DMS79 (cell line): ENCODE data around the gene SEL1L.
"Not testable (repeated sequence)": the region's sequence is repeated elsewhere in the genome, so short reads cannot be mapped to it uniquely, and the experiment has no call there.

Experiments used
- DNase-seq: peaks from one replicate; lab custom pipeline; 2025; lab: John Stamatoyannopoulos, UW

The SEL1L gene

GRCh38 chr14:81473456-81474147 lies 60.1 kb downstream of the SEL1L start:
- DNase-seq = no peak

DNA sequence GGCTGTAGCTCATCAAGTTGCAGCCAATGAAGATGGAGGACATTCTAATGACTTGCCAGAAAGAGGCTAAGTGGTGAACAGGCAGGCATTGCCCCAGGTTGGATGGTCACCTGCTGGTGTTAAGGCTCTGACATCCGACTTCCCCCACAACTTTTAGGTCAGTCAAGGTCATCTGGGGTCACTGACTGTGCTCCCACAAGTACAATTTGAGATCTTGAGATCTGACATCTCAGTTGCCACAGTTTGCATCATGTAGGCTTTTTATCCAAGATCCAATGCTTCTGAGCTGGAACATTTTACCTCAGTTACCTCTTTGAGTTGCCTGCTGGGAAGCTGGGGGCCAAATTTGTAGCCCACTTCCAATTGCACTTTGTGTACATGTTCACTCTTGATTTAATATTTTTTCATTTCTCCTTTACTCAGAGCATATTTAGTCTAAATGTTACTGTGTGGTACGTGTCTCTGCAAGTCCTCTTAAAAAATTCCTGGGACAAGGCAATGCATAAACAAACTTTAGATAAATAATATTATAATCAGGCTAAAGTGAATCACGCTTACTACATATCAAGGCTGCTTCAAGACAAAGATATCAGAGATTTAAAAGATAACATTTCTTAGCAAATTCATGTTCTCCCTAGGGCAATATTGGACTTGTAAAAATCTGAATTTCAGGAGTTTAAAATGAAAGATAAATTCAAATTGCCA lies 61.4 kb downstream of the SEL1L start:
- no peak for DNase-seq

DNA sequence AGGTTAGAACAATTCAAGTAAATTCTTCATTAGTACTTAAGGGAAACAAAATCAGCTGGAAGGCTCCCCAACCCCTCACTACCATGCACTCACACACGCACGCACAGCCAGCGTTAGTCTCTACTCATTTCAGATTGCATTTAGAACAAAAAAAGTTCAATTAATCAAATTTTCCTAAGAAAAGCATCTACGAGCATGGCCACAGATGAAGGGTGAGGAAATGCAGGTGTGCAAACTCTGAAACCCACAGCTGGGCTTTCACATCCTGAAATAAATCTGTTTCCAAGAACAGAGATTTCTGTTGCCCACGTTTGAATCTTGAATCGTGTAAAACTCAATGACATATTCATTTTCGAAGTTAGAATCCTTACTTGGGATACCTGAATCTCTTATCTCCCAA lies 62.6 kb downstream of the SEL1L start:
- no peak for DNase-seq

GRCh38 chr14:81470557-81470826 lies 63.2 kb downstream of the SEL1L start:
- DNase-seq = not testable (repeated sequence)

- no peak for DNase-seq
These were observed 66.8 kb downstream of the SEL1L start for GRCh38 chr14:81466854-81467253.

DNA sequence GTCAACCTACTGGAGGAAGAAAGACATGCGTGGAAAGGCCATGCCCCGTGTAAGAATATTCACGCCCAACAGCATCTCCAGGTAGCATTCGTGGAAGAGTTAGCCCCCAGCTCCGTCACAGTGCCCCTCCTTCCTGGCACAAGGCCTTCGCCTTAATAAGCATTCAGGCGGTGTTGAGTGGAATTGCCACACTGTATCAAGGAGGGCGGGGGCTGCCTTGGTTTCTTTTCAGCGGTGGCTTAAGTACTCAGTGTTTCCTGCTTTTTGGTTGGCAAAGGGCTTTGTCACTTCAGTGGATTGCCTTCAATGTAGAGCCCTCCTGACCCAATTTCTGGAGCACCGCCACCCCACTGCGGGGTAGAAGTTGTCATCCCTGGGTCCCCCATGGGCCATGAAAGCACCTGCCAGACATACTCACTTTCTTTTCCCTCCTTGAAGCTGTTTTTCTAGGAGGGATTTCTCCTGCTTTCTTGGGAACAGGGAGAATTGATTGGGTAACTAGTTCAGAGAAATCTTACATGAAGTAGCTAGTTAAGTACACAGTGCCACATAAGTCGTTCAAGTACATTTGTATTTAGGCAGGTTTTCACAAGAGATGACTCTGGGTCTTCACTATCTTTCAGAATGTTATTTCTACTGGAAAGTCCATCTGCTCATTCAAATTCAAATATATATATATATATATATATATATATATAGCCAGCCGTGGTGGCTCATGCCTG lies 68.0 kb downstream of the SEL1L start:
- peak; percentile 5 for DNase-seq

- DNase-seq = peak; percentile 44
These were observed 68.7 kb downstream of the SEL1L start for GRCh38 chr14:81465003-81465392.

- DNase-seq = peak; percentile 80
These were observed 69.2 kb downstream of the SEL1L start for GRCh38 chr14:81464253-81465002.

GRCh38 chr14:81462356-81462755 lies 71.3 kb downstream of the SEL1L start:
- DNase-seq = not testable (repeated sequence)

DNA sequence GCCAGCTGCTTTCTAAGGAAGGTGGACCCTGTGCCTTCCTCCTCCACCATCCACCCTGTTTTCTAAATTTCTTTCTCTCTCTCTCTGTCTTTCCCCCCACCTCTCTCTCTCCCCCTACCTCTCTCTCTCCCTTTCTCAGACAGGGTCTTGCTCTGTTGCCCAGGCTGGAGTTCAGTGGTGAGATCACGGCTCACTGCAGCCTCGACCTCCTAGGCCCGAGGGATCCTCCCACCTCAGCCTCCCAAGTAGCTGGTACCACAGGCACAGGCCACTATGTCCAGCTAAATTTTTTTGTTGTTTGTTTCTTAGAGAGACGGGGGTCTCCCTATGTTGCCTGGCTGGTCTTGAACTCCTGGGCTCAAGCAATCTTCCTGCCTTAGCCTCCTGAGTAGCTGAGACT lies 73.7 kb downstream of the SEL1L start:
- DNase-seq = no peak

DNA sequence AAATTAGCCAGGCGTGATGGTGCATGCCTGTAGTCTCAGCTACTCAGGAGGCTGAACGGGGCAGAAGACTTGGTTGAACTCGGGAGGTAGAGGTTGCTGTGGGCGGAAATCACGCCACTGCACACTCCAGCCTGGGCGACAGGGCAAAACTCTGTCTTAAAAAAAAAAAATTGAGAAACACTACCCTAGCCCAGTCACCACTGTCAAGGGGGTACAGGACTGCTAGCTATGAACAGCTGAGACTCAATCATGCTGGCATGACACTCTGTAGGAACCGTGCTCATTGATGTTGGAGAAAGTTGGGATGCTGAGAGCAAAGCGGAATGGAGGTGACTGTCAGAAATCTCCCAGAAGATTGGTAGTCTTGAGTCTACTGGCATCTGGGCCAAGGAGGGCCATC lies 75.3 kb downstream of the SEL1L start:
- no peak for DNase-seq

DNA sequence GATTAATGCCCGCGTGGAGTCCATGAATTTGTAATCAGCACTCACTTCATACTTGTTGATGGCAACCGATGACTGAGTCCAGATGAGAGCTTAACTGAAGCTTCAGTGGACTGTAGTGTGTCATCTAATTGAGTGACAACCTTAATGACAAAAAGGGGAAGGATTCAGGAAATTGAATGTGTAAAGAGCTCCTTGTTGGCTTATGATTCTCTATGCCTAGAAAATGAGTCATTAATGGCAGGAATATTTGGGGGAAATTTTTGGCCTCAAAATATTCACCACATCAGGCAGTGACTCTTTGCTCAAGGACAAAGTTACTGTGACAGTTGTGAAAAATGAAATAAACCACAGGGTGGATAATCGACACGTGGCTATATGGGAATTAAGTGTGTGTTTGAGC lies 78.3 kb downstream of the SEL1L start:
- DNase-seq = no peak

GRCh38 chr14:81454572-81455218 lies 79.0 kb downstream of the SEL1L start:
- no peak for DNase-seq

- DNase-seq = peak; percentile 49
These were observed 80.4 kb downstream of the SEL1L start for GRCh38 chr14:81453166-81453766.

DNA sequence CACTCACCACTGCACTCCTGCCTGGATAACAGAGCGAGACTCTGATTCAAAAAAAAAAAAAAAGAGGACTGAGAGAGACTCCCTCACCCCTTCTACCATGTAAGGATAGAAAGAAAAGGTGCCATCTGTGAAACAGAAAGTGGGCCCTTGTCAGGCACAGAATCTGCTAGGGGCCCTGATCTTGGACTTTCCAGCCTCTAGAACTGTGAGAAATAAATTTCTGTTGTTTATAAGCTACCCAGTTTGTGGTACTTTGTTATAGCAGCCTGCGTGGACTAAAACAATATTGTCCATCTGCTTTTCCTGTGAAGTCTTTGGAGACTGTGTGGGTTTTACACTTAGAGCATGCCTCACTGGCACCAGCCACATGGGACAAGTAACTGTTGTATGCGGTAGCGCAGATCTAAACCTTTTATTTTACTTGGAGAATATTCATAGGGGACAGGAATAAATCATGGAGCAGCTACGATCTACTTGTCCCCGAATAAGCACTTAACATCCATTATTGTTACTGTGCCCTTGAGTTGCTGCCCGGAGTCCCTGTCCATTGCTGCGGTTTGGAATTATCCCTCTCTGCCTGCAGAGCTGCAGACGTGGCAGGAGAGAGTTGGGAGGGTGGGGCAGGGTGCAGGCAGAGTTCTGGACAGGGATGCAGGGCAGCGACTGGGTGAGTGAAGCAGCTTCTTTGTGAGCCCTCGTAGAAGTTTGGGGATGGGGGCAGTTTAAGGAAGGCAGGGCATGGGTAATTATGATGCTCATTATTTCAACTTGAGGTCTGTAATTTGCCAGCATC lies 81.1 kb downstream of the SEL1L start:
- DNase-seq = no peak

GRCh38 chr14:81450976-81451375 lies 82.7 kb downstream of the SEL1L start:
- DNase-seq = no peak

DNA sequence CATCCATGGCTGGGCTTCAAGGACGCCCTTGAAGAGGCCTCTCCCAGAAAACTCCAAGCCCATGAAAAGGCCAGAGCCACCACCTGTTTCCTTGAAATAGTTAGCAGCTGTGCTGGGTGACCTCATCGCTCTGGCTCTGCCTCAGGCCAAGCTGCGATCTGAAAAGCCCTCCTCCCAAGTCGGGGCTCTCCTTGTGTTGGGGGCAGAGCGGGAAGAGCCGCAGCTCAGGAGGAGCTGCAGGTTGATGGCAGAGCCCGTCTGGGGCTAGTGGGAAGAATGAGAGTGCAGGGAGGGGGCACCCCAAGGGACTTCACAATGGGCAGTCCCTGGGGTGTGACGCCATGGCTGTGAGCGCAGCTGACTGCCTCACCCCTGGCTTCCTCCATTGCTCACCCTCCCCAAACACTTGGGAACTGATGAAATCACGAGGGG lies 83.5 kb downstream of the SEL1L start:
- DNase-seq = peak; percentile 100

DNA sequence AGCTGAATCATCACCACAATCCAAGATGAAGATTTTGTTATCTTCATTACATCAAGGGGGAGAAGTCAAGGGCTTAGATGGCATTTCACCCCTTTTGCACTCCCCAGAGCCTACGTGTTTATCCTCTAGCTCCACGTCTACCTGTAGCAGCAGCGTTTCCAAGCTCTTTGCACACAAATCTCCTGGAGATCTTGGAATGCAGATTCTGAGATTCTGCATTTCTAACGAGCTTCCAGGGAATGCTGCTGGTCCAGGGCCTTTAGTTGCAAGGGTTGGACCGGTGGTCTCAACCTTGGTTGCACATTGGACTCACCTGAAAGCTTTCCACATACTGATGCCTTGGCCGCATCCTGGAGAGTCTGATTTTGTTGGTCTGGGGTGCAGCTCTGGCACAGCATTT lies 84.1 kb downstream of the SEL1L start:
- peak; percentile 55 for DNase-seq

GRCh38 chr14:81449114-81449513 lies 84.5 kb downstream of the SEL1L start:
- peak; percentile 49 for DNase-seq

- no peak for DNase-seq
These were observed 86.5 kb downstream of the SEL1L start for GRCh38 chr14:81447021-81447764.
